ENCODE measurements around the gene RABL2B. TPM values are rescaled to one million over a fixed set of nuclear protein-coding genes. Genes with fewer than 3 reads are reported as not detected.

RABL2B gene
- polyA plus RNA-seq, 1 donor, result 22.3 TPM

DNA sequence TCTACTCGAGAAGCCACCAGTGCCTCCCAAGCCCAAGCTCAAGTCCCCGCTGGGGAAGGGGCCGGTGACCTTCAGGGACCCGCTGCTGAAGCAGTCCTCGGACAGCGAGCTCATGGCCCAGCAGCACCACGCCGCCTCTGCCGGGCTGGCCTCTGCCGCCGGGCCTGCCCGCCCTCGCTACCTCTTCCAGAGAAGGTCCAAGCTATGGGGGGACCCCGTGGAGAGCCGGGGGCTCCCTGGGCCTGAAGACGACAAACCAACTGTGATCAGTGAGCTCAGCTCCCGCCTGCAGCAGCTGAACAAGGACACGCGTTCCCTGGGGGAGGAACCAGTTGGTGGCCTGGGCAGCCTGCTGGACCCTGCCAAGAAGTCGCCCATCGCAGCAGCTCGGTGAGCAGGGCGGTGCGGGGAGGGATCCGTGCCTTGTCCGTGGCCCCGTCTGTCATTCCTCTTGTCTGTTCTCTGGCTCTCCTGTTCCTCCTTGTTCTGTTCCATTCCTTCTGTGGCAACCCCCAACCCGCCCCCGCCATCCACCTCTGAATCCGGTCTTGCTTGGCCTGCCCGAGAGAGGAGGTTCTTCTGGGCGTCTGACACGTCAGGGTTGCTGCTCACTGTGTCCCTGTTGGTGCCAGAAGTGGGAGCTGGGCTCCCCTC lies 61.3 kb downstream of the RABL2B start:
- no peak for DNase-seq

DNA sequence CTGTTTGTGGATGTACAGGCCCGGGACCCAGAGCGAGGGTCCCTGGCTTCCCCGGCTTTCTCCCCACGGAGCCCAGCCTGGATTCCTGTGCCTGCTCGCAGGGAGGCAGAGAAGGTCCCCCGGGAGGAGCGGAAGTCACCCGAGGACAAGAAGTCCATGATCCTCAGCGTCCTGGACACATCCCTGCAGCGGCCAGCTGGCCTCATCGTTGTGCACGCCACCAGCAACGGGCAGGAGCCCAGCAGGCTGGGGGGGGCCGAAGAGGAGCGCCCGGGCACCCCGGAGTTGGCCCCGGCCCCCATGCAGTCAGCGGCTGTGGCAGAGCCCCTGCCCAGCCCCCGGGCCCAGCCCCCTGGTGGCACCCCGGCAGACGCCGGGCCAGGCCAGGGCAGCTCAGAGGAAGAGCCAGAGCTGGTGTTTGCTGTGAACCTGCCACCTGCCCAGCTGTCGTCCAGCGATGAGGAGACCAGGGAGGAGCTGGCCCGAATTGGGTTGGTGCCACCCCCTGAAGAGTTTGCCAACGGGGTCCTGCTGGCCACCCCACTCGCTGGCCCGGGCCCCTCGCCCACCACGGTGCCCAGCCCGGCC lies 62.1 kb downstream of the RABL2B start:
- DNase-seq, result no peak

- DNase-seq, result no peak
Measured at GRCh38 chr22:50720301-50721256, 62.9 kb downstream of the RABL2B start.

GRCh38 chr22:50719814-50720300 lies 63.6 kb downstream of the RABL2B start:
- no peak for DNase-seq

- no peak for DNase-seq
Measured at GRCh38 chr22:50718352-50718709, 65.1 kb downstream of the RABL2B start.

- no peak for DNase-seq
Measured at GRCh38 chr22:50717709-50718351, 65.6 kb downstream of the RABL2B start.

Other genes starting within 250 kb of the RABL2B start
- not detected for gene KLHDC7B, start 237.7 kb downstream of the RABL2B start, polyA plus RNA-seq (ENCODE audit: insufficient read length)
- gene SYCE3, start 220.7 kb downstream of the RABL2B start, polyA plus RNA-seq (ENCODE audit: insufficient read length), result not detected
- 52.6 TPM for gene CPT1B, start 205.2 kb downstream of the RABL2B start, polyA plus RNA-seq (ENCODE audit: insufficient read length)
- 52.7 TPM for gene CHKB, start 200.8 kb downstream of the RABL2B start, polyA plus RNA-seq (ENCODE audit: insufficient read length)
- gene MAPK8IP2, start 182.8 kb downstream of the RABL2B start, polyA plus RNA-seq (ENCODE audit: insufficient read length), result 0.70 TPM
- gene ARSA, start 155.5 kb downstream of the RABL2B start, polyA plus RNA-seq (ENCODE audit: insufficient read length), result 18.1 TPM
- 22.7 TPM for gene SHANK3, start 110.8 kb downstream of the RABL2B start, polyA plus RNA-seq (ENCODE audit: insufficient read length)
- 0.45 TPM for gene ACR, start 45.4 kb downstream of the RABL2B start, polyA plus RNA-seq (ENCODE audit: insufficient read length)